HEK293T (cell line): ENCODE results near the gene PRR19.

ENCODE experiments used
- ARNT ChIP-seq: fragments of 450-650 bp; IDR thresholded peaks from 2 replicates; pipeline ENCODE4 v1.6.1; 2017; ENCODE audit warnings: mild to moderate bottlenecking
- BHLHE40 ChIP-seq: fragments of 450-650 bp; IDR thresholded peaks from 2 replicates; pipeline ENCODE4 v1.6.1; 2016; ENCODE audit warnings: mild to moderate bottlenecking, moderate library complexity, borderline replicate concordance
- FOXM1 ChIP-seq: fragments of 450-650 bp; IDR thresholded peaks from 2 replicates; pipeline ENCODE4 v1.6.1; 2017; ENCODE audit warnings: mild to moderate bottlenecking, borderline replicate concordance
- HDGF ChIP-seq: fragments of 450-650 bp; IDR thresholded peaks from 2 replicates; pipeline ENCODE4 v1.6.1; 2017; ENCODE audit warnings: antibody characterized with exemption, borderline replicate concordance
- NFRKB ChIP-seq: fragments of 450-650 bp; IDR thresholded peaks from 2 replicates; pipeline ENCODE4 v1.6.1; 2016; ENCODE audit warnings: mild to moderate bottlenecking, moderate library complexity
- SP1 ChIP-seq: fragments of 450-650 bp; IDR thresholded peaks from 2 replicates; pipeline ENCODE4 v1.6.1; 2017
- SUZ12 ChIP-seq: fragments of 450-650 bp; IDR thresholded peaks from 2 replicates; pipeline ENCODE4 v1.6.1; 2016; ENCODE audit warnings: mild to moderate bottlenecking
- TARDBP ChIP-seq: fragments of 450-650 bp; IDR thresholded peaks from 2 replicates; pipeline ENCODE4 v1.6.1; 2016

DNA sequence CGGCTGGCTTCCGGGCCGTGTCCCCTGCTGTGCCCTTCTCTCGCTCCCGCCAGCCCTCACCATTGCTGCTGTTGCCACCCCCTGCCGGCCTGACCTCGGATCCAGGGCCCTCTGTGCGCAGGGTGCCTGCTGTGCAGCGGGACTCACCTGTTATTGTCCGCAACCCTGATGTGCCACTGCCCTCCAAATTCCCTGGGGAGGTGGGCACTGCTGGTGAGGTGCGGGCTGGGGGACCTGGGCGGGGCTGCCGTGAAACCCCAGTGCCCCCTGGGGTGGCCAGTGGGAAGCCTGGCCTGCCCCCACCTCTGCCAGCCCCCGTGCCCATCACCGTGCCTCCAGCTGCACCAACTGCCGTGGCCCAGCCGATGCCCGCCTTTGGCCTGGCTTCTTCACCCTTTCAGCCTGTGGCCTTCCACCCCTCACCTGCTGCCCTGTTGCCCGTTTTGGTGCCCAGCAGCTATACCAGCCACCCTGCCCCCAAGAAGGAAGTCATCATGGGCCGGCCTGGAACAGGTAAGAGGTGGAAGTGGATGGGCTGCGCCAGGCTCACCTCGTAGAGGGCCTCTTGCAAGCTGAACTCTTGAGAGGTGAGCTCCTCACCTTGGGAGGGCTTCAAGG lies 27.8 kb upstream of the PRR19 start:
- no peak for TF ChIP-seq NFRKB
- no peak for TF ChIP-seq FOXM1
- no peak for TF ChIP-seq SP1
- TF ChIP-seq TARDBP: no peak
- no peak for TF ChIP-seq HDGF
- TF ChIP-seq BHLHE40: no peak
- TF ChIP-seq ARNT: no peak
- no peak for TF ChIP-seq SUZ12
